T follicular helper cell (primary cell): ENCODE data around the gene FGL2.
"Not testable (repeated sequence)": the region's sequence is repeated elsewhere in the genome, so short reads cannot be mapped to it uniquely, and the experiment has no call there.

Experiments used
- DNase-seq: peaks from one replicate; pipeline ENCODE4 v3.0.0-alpha.2; 2020; ENCODE audit warnings: low read depth

FGL2 gene

DNA sequence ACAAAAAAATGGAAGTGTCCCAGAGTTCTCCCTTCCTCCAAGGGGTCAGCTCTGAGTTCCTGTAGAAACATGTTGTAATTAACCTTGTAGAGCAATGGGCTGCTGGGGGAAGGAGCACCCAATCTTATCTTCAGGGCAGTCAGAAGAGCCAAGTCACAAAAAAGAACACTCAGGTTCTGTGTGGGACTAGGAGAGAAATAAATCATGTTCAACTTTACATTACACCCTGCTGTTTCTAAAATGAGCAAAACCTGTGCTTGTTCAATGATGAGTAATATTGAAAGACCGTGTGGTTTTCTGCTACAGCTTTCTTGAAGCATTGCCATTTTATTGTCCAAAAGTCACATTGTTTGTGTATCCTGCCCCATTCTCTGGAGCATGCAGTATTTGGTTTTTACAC is 42.6 kb downstream of the FGL2 start:
- not testable (repeated sequence) for DNase-seq

DNA sequence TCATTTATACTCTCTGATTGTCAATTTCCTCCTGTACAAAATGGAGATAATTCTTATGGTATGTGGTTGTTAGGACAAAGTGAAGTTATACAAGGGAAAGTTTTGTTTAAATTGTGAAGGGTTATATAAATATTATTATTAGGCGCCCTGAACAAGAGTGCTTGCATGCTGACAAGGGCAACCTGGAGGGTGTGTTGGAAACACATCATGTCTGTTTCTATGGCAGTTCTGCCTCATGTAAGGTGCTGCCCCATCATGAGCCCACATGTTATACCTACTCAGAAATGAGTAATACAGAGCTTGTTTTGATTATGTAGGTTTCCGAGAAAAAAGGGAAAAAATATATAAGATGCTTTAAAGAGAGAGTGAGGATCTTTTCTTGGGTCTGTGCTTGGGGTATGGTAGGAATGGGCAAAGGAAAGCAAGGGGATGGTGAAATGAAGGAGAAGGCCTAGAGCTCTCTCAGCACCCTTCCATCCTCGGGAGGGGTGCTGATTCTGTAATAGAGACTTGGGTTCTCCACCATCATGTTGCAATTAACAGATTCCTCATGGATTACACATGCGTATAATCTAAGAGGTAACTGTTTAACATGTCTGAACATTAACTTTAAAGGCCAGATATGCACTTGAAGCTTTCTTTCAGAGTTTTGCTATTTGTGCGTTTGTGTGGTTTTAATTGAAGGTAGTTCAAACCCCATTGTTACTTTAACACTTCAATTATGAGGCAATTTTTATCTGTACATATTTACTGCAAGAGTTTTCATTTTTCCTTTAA is 43.8 kb downstream of the FGL2 start:
- not testable (repeated sequence) for DNase-seq

DNA sequence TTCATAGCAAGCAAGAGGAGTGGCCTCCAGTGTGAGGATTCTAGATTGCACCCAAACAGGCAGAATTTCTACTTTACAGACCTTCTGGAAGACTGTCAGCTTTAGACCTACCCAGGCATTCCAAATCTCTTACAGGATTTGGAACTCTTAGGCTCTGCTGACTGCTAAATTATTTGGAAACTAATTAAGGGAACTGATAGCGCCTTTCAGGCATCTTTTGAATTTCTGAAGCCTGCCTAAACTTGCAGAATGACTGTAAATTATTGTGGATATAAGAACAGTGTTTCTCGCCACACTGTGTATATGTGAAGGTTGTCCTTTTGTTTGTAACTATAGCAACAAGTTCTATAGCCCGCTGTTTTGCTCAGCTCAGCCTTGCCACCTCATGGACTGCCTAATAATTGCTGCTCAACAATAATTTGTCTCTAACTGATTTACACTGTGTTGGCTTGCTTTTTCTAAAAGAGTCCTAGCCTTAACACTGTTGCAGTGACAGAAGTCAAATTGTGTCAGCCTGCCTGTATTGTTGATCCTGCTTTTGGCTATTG is 44.6 kb downstream of the FGL2 start:
- not testable (repeated sequence) for DNase-seq

DNA sequence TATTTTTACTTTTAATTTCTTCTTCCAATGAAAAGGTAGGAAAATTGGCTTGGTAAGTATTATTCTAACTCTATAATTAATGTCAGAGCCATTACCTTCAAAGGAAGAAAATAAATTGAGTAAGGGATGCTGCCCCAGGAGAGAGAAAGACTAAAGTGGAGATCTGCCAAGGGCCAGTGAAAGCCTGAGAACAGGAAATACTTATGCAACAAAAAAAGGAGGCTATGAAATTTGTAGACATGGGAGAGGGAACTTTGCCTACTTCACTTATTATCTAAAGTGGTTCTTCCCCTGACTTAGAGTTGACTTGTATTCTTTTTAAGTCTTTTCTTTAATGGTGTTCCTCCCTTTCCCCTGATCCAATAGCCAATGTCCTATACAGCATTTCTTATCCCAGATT is 47.4 kb downstream of the FGL2 start:
- not testable (repeated sequence) for DNase-seq
